ENCODE data around the gene ADAMTS17. TPM values are rescaled to one million over a fixed set of nuclear protein-coding genes. Genes with fewer than 3 reads are reported as not detected.

Gene ADAMTS17
- total and polyA plus RNA-seq, 3 donors from 2014 or later = 6.8 to 17.8 (median 12.4) TPM

GRCh38 chr15:100308608-100309007 lies 33.2 kb downstream of the ADAMTS17 start:
- Histone ChIP-seq H3K27me3 (no peaks in the 10 kb centered on the region), H3K4me3 (no peak overlapping the region), H3K9me3 (no peaks in the 10 kb centered on the region), H3K36me3 (ENCODE audit: low read depth, missing control alignments) (no peaks in the 10 kb centered on the region), H3K4me1 (peaks cover 6% of the 10 kb centered on the region), H3K27ac (peak overlapping the region in 1 of 2 donors; percentile 11)
- DNase-seq = no peak
- no peak for TF ChIP-seq POLR2A (IDR thresholded peaks at IDR 0.05)
- TF ChIP-seq, protein P1, sequence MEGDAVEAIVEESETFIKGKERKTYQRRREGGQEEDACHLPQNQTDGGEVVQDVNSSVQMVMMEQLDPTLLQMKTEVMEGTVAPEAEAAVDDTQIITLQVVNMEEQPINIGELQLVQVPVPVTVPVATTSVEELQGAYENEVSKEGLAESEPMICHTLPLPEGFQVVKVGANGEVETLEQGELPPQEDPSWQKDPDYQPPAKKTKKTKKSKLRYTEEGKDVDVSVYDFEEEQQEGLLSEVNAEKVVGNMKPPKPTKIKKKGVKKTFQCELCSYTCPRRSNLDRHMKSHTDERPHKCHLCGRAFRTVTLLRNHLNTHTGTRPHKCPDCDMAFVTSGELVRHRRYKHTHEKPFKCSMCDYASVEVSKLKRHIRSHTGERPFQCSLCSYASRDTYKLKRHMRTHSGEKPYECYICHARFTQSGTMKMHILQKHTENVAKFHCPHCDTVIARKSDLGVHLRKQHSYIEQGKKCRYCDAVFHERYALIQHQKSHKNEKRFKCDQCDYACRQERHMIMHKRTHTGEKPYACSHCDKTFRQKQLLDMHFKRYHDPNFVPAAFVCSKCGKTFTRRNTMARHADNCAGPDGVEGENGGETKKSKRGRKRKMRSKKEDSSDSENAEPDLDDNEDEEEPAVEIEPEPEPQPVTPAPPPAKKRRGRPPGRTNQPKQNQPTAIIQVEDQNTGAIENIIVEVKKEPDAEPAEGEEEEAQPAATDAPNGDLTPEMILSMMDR (IDR thresholded peaks at IDR 0.05) = no peak
- intact Hi-C loops (cut with DNase I; ENCODE audit: low total_unique reads) = no loop called here
- 61 to 67% methylated on average over 4 of the region's 4 CpGs for WGBS, 2 donors

- Histone ChIP-seq H3K4me3 (no peak overlapping the region), H3K36me3 (ENCODE audit: low read depth, missing control alignments) (no peaks in the 10 kb centered on the region), H3K9me3 (no peaks in the 10 kb centered on the region), H3K27me3 (no peaks in the 10 kb centered on the region), H3K4me1 (peaks cover 6% of the 10 kb centered on the region), H3K27ac (peak overlapping the region in 1 of 2 donors; percentile 11)
- TF ChIP-seq, protein P1 (IDR thresholded peaks at IDR 0.05) = no peak
- TF ChIP-seq POLR2A (IDR thresholded peaks at IDR 0.05) = no peak
- intact Hi-C loops (cut with DNase I; ENCODE audit: low total_unique reads) = no loop called here
- DNase-seq = peak; percentile 32
- 28 to 36% methylated on average over 7 of the region's 7 CpGs for WGBS, 2 donors
Measured at GRCh38 chr15:100308213-100308600, 33.6 kb downstream of the ADAMTS17 start.

GRCh38 chr15:100307241-100308212 lies 34.2 kb downstream of the ADAMTS17 start:
- no peak for DNase-seq
- no peak overlapping the region for H3K27ac ChIP-seq

DNA sequence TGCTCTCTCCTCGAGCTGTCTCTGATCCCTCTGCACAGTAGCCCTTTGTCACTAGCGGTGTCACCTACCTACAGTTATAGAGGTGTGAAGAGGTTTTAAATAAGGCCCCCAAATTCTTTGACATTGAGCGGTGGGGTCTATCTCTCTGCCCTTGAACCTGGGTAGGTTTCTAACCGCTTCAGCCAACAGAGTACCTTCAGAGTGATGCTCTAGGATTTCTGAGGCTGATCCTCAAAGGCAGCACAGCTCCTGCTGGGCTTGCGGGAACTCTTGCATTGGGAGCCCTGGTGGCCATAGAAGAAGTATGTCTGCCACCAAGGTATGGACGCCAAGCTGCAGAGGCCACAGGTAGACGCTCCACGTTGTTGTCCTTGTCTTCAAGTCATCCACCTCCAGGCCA lies 35.7 kb downstream of the ADAMTS17 start:
- Histone ChIP-seq H3K36me3 (ENCODE audit: low read depth, missing control alignments) (no peaks in the 10 kb centered on the region), H3K9me3 (no peaks in the 10 kb centered on the region), H3K27ac (no peak overlapping the region), H3K4me1 (peaks cover 6% of the 10 kb centered on the region), H3K4me3 (no peak overlapping the region), H3K27me3 (no peaks in the 10 kb centered on the region)
- DNase-seq = no peak
- intact Hi-C loops (cut with DNase I; ENCODE audit: low total_unique reads) = no loop called here
- 90 to 98% methylated on average over 7 to 8 of the region's 8 CpGs for WGBS, 2 donors
- no peak for TF ChIP-seq POLR2A (IDR thresholded peaks at IDR 0.05)
- TF ChIP-seq, protein P1 (IDR thresholded peaks at IDR 0.05) = no peak

More at GRCh38 chr15:100307241-100308212, 34.2 kb downstream of the ADAMTS17 start:
- H3K27me3 ChIP-seq = no peaks in the 10 kb centered on the region
- TF ChIP-seq, protein P1 (IDR thresholded peaks at IDR 0.05) = no peak
- no peak for TF ChIP-seq POLR2A (IDR thresholded peaks at IDR 0.05)
- intact Hi-C loops (cut with DNase I; ENCODE audit: low total_unique reads) = no loop called here
- H3K4me3 ChIP-seq = no peak overlapping the region
- no peaks in the 10 kb centered on the region for H3K9me3 ChIP-seq
- H3K4me1 ChIP-seq = peaks cover 6% of the 10 kb centered on the region
- whole genome bisulfite sequencing, 2 donors = 50 to 55% methylated on average over 16 of the region's 16 CpGs
- H3K36me3 ChIP-seq (ENCODE audit: low read depth, missing control alignments) = no peaks in the 10 kb centered on the region

Data from testis (tissue), 3 donors.